GM12892 (cell line): ENCODE measurements around the gene PSAPL1.

Source experiments
- POLR2A ChIP-seq: IDR thresholded peaks from 2 replicates; pipeline ENCODE4 v1.6.1; 2011; ENCODE audit warnings: low read depth, low read length, control low read depth
- POLR2AphosphoS5 ChIP-seq: IDR thresholded peaks from 2 replicates; pipeline ENCODE4 v1.6.1; 2011; ENCODE audit warnings: low read depth, low read length, control low read depth

GRCh38 chr4:7444731-7445130 is 10.0 kb upstream of the PSAPL1 start:
- no peak for TF ChIP-seq POLR2A
- TF ChIP-seq POLR2AphosphoS5 = no peak
